GM23248 (cell line): ENCODE results near the gene USP48.

ENCODE experiments used
- EZH2 ChIP-seq: fragments of 200-600 bp; sonication (generic); IDR thresholded peaks from 2 replicates; pipeline ENCODE4 v1.6.1; 2018; ENCODE audit warnings: antibody characterized with exemption, mild to moderate bottlenecking; ENCODE audit not compliant: insufficient read depth, poor library complexity, severe bottlenecking
- EZH2phosphoT487 ChIP-seq: fragments of 200-600 bp; sonication (generic); IDR thresholded peaks from 2 replicates; pipeline ENCODE4 v1.6.1; 2018; ENCODE audit warnings: antibody characterized with exemption, moderate library complexity, mild to moderate bottlenecking, low read depth; ENCODE audit not compliant: insufficient read depth

DNA sequence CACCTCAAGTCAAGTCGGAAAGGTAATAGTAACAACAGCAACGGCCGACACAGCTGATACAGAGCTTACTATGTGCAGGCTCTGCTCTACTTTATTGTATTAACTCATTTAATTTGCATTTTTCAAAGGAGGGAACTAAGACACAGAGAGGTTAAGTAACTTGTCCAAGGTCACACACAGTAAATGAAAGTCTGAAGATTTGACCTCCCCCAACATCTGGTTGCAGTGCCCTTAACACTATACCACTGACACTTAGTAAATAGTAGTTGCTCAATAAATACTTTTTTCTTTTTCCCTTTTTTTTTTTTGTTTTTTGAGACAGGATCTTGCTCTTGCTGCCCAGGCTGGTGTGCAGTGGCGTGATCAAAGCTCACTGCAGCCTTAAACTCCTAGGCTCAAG lies 153.0 kb downstream of the USP48 start:
- TF ChIP-seq EZH2 (no peak), EZH2phosphoT487 (no peak)
